IMR-90 (cell line): ENCODE measurements around the gene LDAH. TPM values are rescaled to one million over a fixed set of nuclear protein-coding genes. Genes with fewer than 3 reads are reported as not detected.

Experiments used
- ATAC-seq: fragments of 200-7000 bp; cut with Tn5 transposase; 2 replicates; pipeline ENCODE4 v1.9.1; 2020; ENCODE audit warnings: low read depth, mild to moderate bottlenecking, moderate library complexity
- BruUV-seq: library from RNA; stranded (reverse); fragments of 400-500 nt; replicated peaks from 2 replicates; lab custom pipeline; 2021; lab: Mats Ljungman, UMichigan
- CTCF ChIA-PET: fragments of 300-600 bp; formaldehyde crosslinking; extraction: SDS; loops from one replicate; lab custom pipeline; 2021; ENCODE audit warnings: antibody characterized with exemption; lab: Yijun Ruan, JAX
- POLR2A ChIA-PET: fragments of 300-600 bp; sonication (Branson Sonifier 250); formaldehyde crosslinking; loops from one replicate; lab custom pipeline; 2022; ENCODE audit warnings: antibody characterized with exemption; ENCODE audit not compliant: unreplicated experiment; lab: Charles Lee
- DNase-seq: peaks from one replicate; pipeline ENCODE4 v3.0.0; 2013
- H2AFZ ChIP-seq: replicated peaks from 2 replicates; pipeline ENCODE3; 2013; ENCODE audit warnings: low read length, mild to moderate bottlenecking; ENCODE audit not compliant: poor library complexity
- H2AK5ac ChIP-seq: 2 replicates; pipeline ENCODE4 v1.6.1; 2013; ENCODE audit warnings: low read depth, low read length, inconsistent platforms
- H2AK9ac ChIP-seq: replicated peaks from 2 replicates; pipeline ENCODE3; 2013; ENCODE audit warnings: mild to moderate bottlenecking, low read depth, low read length, moderate library complexity; ENCODE audit not compliant: poor library complexity
- H2BK120ac ChIP-seq: 2 replicates; pipeline ENCODE4 v1.6.1; 2013; ENCODE audit warnings: low read depth, low read length, inconsistent platforms
- H2BK15ac ChIP-seq: 3 replicates; pipeline ENCODE4 v1.6.1; 2013; ENCODE audit warnings: low read depth, low read length, inconsistent platforms
- H2BK20ac ChIP-seq: 2 replicates; pipeline ENCODE4 v1.6.1; 2013; ENCODE audit warnings: low read depth, mild to moderate bottlenecking, inconsistent platforms, low read length, moderate library complexity
- H2BK5ac ChIP-seq: 2 replicates; pipeline ENCODE4 v1.6.1; 2013; ENCODE audit warnings: mild to moderate bottlenecking, low read depth, low read length, inconsistent platforms; ENCODE audit not compliant: poor library complexity, severe bottlenecking
- H3K14ac ChIP-seq: replicated peaks from 2 replicates; pipeline ENCODE4 v1.6.1; 2013; ENCODE audit warnings: low read depth, low read length, inconsistent platforms
- H3K18ac ChIP-seq: 2 replicates; pipeline ENCODE4 v1.6.1; 2013; ENCODE audit warnings: low read depth, low read length, control low read depth
- H3K23ac ChIP-seq: 2 replicates; pipeline ENCODE4 v1.6.1; 2013; ENCODE audit warnings: low read depth, low read length, inconsistent platforms
- H3K27ac ChIP-seq: 2 replicates; pipeline ENCODE4 v1.5.1; 2013; ENCODE audit warnings: mild to moderate bottlenecking, control low read depth, low read length; ENCODE audit not compliant: insufficient read depth
- H3K27me3 ChIP-seq: 2 replicates; pipeline ENCODE4 v1.6.1; 2013; ENCODE audit warnings: low read length; ENCODE audit not compliant: control insufficient read depth, insufficient read depth
- H3K36me3 ChIP-seq: 2 replicates; pipeline ENCODE4 v1.6.1; 2013; ENCODE audit warnings: low read length, mixed read lengths; ENCODE audit not compliant: control insufficient read depth, insufficient read depth
- H3K4ac ChIP-seq: 2 replicates; pipeline ENCODE4 v1.6.1; 2013; ENCODE audit warnings: low read depth, low read length, inconsistent platforms
- H3K4me1 ChIP-seq: 2 replicates; pipeline ENCODE4 v1.6.1; 2013; ENCODE audit warnings: low read length, mixed read lengths; ENCODE audit not compliant: control insufficient read depth, insufficient read depth
- H3K4me2 ChIP-seq: 2 replicates; pipeline ENCODE4 v1.6.1; 2013; ENCODE audit warnings: low read depth, mild to moderate bottlenecking, control low read depth, low read length, moderate library complexity
- H3K4me3 ChIP-seq: 2 replicates; pipeline ENCODE4 v1.5.1; 2013; ENCODE audit warnings: low read depth, mild to moderate bottlenecking, control low read depth, low read length, moderate library complexity; ENCODE audit not compliant: insufficient read depth
- H3K56ac ChIP-seq: 2 replicates; pipeline ENCODE4 v1.6.1; 2013; ENCODE audit warnings: low read length, inconsistent platforms; ENCODE audit not compliant: insufficient read depth; ENCODE audit errors: extremely low read depth
- H3K79me1 ChIP-seq, 2 experiments: 2 replicates each; pipeline ENCODE4 v1.6.1; 2013; ENCODE audit warnings: low read length in 2 of 2, inconsistent platforms in 1 of 2, low read depth in 1 of 2
- H3K9ac ChIP-seq: 2 replicates; pipeline ENCODE4 v1.6.1; 2013; ENCODE audit warnings: low read depth, low read length, control low read depth
- H3K9me1 ChIP-seq: 2 replicates; pipeline ENCODE4 v1.6.1; 2013; ENCODE audit warnings: low read length, inconsistent platforms; ENCODE audit not compliant: insufficient read depth
- H3K9me3 ChIP-seq: 2 replicates; pipeline ENCODE4 v1.6.1; 2013; ENCODE audit warnings: low read length; ENCODE audit not compliant: control insufficient read depth, insufficient read depth
- H4K20me1 ChIP-seq: 2 replicates; pipeline ENCODE4 v1.6.1; 2013; ENCODE audit warnings: low read length, inconsistent platforms; ENCODE audit not compliant: insufficient read depth
- H4K5ac ChIP-seq: 2 replicates; pipeline ENCODE4 v1.6.1; 2013; ENCODE audit warnings: mild to moderate bottlenecking, low read depth, low read length, control low read depth
- H4K8ac ChIP-seq, 2 experiments: 2 replicates each; pipeline ENCODE4 v1.6.1; 2013; ENCODE audit warnings: low read depth in 2 of 2, low read length in 2 of 2, control low read depth in 1 of 2, inconsistent platforms in 1 of 2
- H4K91ac ChIP-seq: 2 replicates; pipeline ENCODE4 v1.6.1; 2013; ENCODE audit warnings: low read depth, low read length, inconsistent platforms; ENCODE audit not compliant: insufficient read depth
- BHLHE40 ChIP-seq: fragments of 150-350 bp; IDR thresholded peaks from 2 replicates; pipeline ENCODE4 v1.6.1; 2016; ENCODE audit warnings: mild to moderate bottlenecking, low read depth, low read length
- NFE2L2 ChIP-seq: fragments of 150-350 bp; IDR thresholded peaks from 2 replicates; pipeline ENCODE4 v1.6.1; 2016; ENCODE audit warnings: low read depth, mild to moderate bottlenecking, low read length
- WGBS, 2 experiments: methylation state at CpG; one replicate each; pipeline versions ENCODE4 v1.1.5 to v1.1.7; 2013; ENCODE audit warnings: missing lambda C conversion rate in 2 of 2; ENCODE audit not compliant: insufficient read length in 1 of 2; ENCODE audit errors: extremely low coverage in 2 of 2; 5-methylcytosine and 5-hydroxymethylcytosine counted together
- dilution Hi-C: fragments of 300-500 bp; cut with HindIII; formaldehyde crosslinking; loops from one replicate; pipeline ENCODE4 v1.14.3; 2018; ENCODE audit warnings: low sequenced_read_pairs; ENCODE audit not compliant: unreplicated experiment
- in situ Hi-C: fragments of 300-500 bp; cut with MboI; formaldehyde crosslinking; loops from 3 replicates; pipeline ENCODE4 v1.14.3; 2019; ENCODE audit warnings: low sequenced_read_pairs, inconsistent platforms, mixed read lengths
- intact Hi-C: fragments of 100-400 bp; cut with micrococcal nuclease; formaldehyde crosslinking; loops from 2 replicates; pipeline ENCODE4 v1.10.0; 2022
- polyA plus RNA-seq, 3 experiments: library from polyadenylated mRNA; depleted of rRNA; stranded (reverse); fragments of >200 nt; gene quantifications; 2 replicates each; pipeline ENCODE4 v1.2.3, GENCODE V29; 2012; ENCODE audit warnings: low replicate concordance in 1 of 3
- total RNA-seq: library from RNA; depleted of rRNA; stranded (reverse); fragments of >200 nt; gene quantifications from 2 replicates; pipeline ENCODE4 v1.2.3, GENCODE V29; 2012
- TF ChIP-seq, protein P1 (sequence below): conservative IDR thresholded peaks from 2 replicates; pipeline ENCODE4 v1.5.1; 2012; ENCODE audit warnings: mild to moderate bottlenecking, low read depth, low read length, improper control_type of control experiment

The LDAH gene
- total and polyA plus RNA-seq, 2 of the 4 experiments (the other 2 are of a cell fraction): 12.1 to 31.7 TPM

DNA sequence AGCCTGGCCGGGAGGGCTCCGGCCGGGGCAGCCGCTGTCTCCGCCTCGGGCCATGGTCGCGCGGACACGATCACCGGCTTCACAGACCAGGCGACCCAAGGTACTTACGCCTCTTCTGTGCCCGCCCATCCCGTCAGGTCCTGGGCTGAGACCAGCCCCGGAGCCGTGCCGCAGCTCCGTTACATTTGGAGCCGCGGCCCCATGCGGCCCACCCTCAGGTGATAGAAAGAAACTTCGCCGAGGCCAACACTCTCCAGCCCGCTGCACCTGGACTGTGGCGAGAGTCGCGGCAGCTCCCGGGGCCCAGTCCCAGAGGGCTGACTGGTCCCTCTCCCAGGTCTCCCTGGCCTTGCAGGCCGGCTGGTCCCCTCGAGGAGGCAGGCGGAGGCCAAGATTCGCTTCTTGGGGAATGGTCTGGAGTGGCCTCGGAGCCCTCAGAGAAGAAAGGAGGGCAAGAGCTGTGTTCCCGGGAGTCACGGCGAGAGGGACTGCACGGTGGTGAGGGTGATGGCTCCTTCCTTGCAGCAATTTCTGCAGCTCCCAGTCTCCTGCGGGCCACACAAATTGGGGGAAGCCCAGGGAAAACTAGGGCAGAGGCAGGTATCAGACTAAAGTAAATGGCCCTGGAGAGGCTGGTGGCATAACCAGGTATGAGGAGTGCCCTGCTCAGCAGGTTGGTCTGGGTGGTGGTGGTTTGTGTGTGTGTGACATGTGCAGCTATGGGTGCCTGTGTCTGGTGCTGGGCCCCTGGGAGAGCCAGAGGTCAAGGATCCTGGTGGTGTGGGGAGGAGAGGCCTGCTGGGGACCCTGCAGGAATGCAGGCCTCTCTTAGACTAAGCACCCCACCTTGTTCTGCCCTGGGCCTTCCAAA, 155.1 kb downstream of the LDAH start:
- intact Hi-C loops (no loop called here), in situ Hi-C loops (loop anchor here (25.0 kb wide), 1 partner anchor 1095 kb away; no protein-coding TSS in a partner anchor), dilution Hi-C loops (no loop called here)
- Histone ChIP-seq H4K8ac (no peak overlapping the region), H3K4ac (no peak overlapping the region), H3K27me3 (peaks cover 95% of the 10 kb centered on the region), H2BK20ac (no peak overlapping the region), H4K5ac (no peak overlapping the region), H2BK15ac (no peak overlapping the region), H3K56ac (no peak overlapping the region), H3K4me1 (peaks cover 3% of the 10 kb centered on the region; the same call in 1 of the 2 replicates), H3K9me3 (peaks cover 12% of the 10 kb centered on the region; the same call in 1 of the 2 replicates), H3K79me1 (no peaks in the 10 kb centered on the region), H3K36me3 (no peaks in the 10 kb centered on the region), H4K91ac (no peak overlapping the region), H3K27ac (no peak overlapping the region), H3K4me2 (peak overlapping the region; percentile 64), H3K9me1 (no peaks in the 10 kb centered on the region), H3K14ac (no peak overlapping the region), H3K23ac (no peak overlapping the region), H2AFZ (peak overlapping the region; percentile 75), H3K18ac (no peak overlapping the region), H2AK9ac (peak overlapping the region; percentile 76), H2AK5ac (no peak overlapping the region), H3K4me3 (peak overlapping the region; percentile 20; the same call in 1 of the 2 replicates), H4K20me1 (peaks cover 16% of the 10 kb centered on the region), H2BK5ac (no peak overlapping the region), H3K9ac (no peak overlapping the region), H2BK120ac (no peak overlapping the region)
- WGBS, 2 experiments: 10% methylated on average over 17 of the region's 39 CpGs; no CpG with 5 or more reads in 1 of the 2 experiments
- no TSS peak for BruUV-seq
- ChIA-PET POLR2A (no interaction called here), CTCF (interaction anchor here (0.7 kb wide), 1 partner anchor 195 kb away, joined by 3 read pairs; no protein-coding TSS in a partner anchor)
- DNase-seq (no peak), ATAC-seq (no peak; the same call in 1 of the 2 replicates)
- TF ChIP-seq BHLHE40 (no peak), NFE2L2 (no peak)
- TF ChIP-seq, protein P1, sequence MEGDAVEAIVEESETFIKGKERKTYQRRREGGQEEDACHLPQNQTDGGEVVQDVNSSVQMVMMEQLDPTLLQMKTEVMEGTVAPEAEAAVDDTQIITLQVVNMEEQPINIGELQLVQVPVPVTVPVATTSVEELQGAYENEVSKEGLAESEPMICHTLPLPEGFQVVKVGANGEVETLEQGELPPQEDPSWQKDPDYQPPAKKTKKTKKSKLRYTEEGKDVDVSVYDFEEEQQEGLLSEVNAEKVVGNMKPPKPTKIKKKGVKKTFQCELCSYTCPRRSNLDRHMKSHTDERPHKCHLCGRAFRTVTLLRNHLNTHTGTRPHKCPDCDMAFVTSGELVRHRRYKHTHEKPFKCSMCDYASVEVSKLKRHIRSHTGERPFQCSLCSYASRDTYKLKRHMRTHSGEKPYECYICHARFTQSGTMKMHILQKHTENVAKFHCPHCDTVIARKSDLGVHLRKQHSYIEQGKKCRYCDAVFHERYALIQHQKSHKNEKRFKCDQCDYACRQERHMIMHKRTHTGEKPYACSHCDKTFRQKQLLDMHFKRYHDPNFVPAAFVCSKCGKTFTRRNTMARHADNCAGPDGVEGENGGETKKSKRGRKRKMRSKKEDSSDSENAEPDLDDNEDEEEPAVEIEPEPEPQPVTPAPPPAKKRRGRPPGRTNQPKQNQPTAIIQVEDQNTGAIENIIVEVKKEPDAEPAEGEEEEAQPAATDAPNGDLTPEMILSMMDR: no peak
